HG02973 (cell line): ENCODE results near the gene BST1.
A peak's percentile ranks its signal among the peaks of the same experiment; 100 is the strongest.
"Not testable (repeated sequence)": the region's sequence is repeated elsewhere in the genome, so short reads cannot be mapped to it uniquely, and the experiment has no call there.

Experiments
- ATAC-seq: cut with Tn5 transposase; IDR thresholded peaks from one replicate; pipeline ENCODE4 v1.9.1; 2021; ENCODE audit warnings: moderate library complexity; ENCODE audit not compliant: unreplicated experiment

The BST1 gene

GRCh38 chr4:15706646-15707362 is 3.9 kb downstream of the BST1 start:
- no peak for ATAC-seq

- no peak for ATAC-seq
These were observed 4.5 kb downstream of the BST1 start for GRCh38 chr4:15707363-15707715.

- ATAC-seq = no peak
These were observed 8.9 kb downstream of the BST1 start for GRCh38 chr4:15711762-15712161.

GRCh38 chr4:15712214-15712613 is 9.3 kb downstream of the BST1 start:
- no peak for ATAC-seq

- no peak for ATAC-seq
These were observed 11.3 kb downstream of the BST1 start for GRCh38 chr4:15714141-15714540.

- ATAC-seq = no peak
These were observed 12.0 kb downstream of the BST1 start for GRCh38 chr4:15714646-15715435.

GRCh38 chr4:15716115-15716514 is 13.2 kb downstream of the BST1 start:
- no peak for ATAC-seq

- no peak for ATAC-seq
These were observed 14.2 kb downstream of the BST1 start for GRCh38 chr4:15717086-15717485.

GRCh38 chr4:15717657-15718416 is 15.0 kb downstream of the BST1 start:
- no peak for ATAC-seq

- ATAC-seq = no peak
These were observed 15.6 kb downstream of the BST1 start for GRCh38 chr4:15718465-15718864.

- ATAC-seq = no peak
These were observed 16.1 kb downstream of the BST1 start for GRCh38 chr4:15718959-15719358.

- ATAC-seq = no peak
These were observed 16.6 kb downstream of the BST1 start for GRCh38 chr4:15719506-15719905.

GRCh38 chr4:15720851-15721250 is 18.0 kb downstream of the BST1 start:
- no peak for ATAC-seq

GRCh38 chr4:15725608-15726007 is 22.7 kb downstream of the BST1 start:
- ATAC-seq = no peak

GRCh38 chr4:15729910-15730533 is 27.2 kb downstream of the BST1 start:
- peak; percentile 71 for ATAC-seq

GRCh38 chr4:15733061-15733460 is 30.2 kb downstream of the BST1 start:
- ATAC-seq = not testable (repeated sequence)

- ATAC-seq = no peak
These were observed 32.7 kb downstream of the BST1 start for GRCh38 chr4:15735536-15735935.

- no peak for ATAC-seq
These were observed 33.7 kb downstream of the BST1 start for GRCh38 chr4:15736514-15737050.

GRCh38 chr4:15737255-15737654 is 34.4 kb downstream of the BST1 start:
- no peak for ATAC-seq

GRCh38 chr4:15738877-15739276 is 36.0 kb downstream of the BST1 start:
- ATAC-seq = no peak
